GM12872 (cell line): ENCODE measurements around the gene HMGN4.

ENCODE experiments used
- TF ChIP-seq, protein P1 (sequence below): IDR thresholded peaks from 3 replicates; pipeline ENCODE4 v1.5.1; 2011; ENCODE audit warnings: low read depth, mild to moderate bottlenecking, low read length, moderate library complexity; ENCODE audit not compliant: insufficient read depth

The HMGN4 gene

DNA sequence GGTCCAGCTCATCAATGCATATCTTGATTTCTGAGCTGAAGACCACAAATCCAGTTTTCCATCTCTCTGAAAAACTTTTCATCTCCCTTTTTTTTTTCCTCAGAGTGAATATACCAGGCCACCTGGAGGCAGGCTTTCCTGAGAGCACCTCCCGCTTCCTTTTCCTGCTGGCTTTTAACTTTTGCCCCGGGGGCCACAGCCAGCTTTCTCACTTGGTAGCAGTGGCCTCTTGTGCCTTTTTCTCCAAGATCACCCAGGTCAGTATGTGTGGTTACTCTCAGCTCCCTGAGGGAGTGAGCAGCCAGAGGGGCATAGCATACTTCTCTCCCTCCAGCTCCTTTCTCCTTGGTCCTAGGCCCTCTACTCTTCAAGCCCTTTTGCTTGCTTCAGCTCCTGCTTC, 38.1 kb upstream of the HMGN4 start, which contains the start of gene BTN1A1:
BTN1A1 (plus strand) TSS at position 202 of the 400 bp plus-strand sequence. CDS start 984 bp downstream, outside the sequence.
- TF ChIP-seq, protein P1, sequence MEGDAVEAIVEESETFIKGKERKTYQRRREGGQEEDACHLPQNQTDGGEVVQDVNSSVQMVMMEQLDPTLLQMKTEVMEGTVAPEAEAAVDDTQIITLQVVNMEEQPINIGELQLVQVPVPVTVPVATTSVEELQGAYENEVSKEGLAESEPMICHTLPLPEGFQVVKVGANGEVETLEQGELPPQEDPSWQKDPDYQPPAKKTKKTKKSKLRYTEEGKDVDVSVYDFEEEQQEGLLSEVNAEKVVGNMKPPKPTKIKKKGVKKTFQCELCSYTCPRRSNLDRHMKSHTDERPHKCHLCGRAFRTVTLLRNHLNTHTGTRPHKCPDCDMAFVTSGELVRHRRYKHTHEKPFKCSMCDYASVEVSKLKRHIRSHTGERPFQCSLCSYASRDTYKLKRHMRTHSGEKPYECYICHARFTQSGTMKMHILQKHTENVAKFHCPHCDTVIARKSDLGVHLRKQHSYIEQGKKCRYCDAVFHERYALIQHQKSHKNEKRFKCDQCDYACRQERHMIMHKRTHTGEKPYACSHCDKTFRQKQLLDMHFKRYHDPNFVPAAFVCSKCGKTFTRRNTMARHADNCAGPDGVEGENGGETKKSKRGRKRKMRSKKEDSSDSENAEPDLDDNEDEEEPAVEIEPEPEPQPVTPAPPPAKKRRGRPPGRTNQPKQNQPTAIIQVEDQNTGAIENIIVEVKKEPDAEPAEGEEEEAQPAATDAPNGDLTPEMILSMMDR: no peak

- TF ChIP-seq, protein P1: no peak
These were observed 36.6 kb upstream of the HMGN4 start for GRCh38 chr6:26501482-26501986.

DNA sequence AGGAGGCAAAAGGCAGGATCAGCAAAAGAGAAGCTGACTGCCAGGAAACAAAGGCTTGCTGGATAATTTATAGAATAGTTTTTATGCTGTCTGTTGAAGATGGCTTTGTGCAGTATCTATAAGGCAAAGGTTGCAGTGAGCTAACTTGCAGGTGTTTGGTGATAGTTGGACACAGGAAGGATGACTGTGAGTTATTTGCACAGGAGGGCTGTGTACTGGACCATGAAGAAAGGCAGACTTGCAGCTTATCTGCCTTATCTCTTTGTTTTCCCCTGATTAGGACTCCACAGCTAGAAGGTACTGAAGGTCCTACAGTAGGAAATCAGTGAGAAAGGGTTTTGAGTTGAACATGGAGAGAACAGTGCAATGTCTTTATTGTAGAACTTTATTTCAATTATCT, 36.0 kb upstream of the HMGN4 start:
- TF ChIP-seq, protein P1: no peak

- TF ChIP-seq, protein P1: no peak
These were observed 35.5 kb upstream of the HMGN4 start for GRCh38 chr6:26502626-26503025.

DNA sequence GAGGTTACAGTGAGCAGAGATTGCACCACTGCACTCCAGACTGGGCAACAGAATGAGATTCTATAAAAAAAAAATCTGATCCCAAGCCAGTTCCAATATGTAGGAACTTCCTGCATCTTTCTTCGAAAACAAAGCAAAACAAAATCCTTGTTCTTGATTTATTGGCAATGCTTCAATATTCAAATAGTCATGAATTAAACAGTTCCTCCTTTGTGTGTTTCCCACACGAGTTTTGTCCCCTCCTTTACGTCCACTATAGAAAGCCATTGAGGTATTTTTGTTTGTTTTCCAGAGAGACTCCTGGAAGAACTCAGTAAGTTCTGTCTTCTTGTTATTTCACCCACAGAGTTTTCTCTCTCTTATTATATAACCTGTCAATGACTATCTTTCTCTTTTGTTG, 30.5 kb upstream of the HMGN4 start:
- TF ChIP-seq, protein P1: no peak

DNA sequence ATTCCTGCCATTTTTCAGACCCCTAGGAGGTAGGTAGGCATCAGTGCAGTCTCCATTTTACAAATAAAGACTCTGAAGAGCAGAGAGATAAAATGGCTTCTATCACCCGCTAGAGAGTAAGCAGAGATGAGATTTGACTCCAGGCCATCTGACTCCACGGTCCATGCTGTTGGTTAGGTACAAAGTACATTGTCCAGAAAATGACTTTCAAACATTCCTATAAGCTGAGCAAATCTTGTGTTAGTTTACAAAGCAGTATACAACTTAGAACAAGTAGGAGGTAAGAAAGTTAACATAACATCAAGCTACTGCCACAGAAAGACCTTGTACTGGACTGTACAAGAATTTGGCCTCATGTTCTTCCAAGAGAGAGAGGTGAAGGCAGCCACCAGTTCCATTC, 23.2 kb upstream of the HMGN4 start:
- TF ChIP-seq, protein P1: no peak

DNA sequence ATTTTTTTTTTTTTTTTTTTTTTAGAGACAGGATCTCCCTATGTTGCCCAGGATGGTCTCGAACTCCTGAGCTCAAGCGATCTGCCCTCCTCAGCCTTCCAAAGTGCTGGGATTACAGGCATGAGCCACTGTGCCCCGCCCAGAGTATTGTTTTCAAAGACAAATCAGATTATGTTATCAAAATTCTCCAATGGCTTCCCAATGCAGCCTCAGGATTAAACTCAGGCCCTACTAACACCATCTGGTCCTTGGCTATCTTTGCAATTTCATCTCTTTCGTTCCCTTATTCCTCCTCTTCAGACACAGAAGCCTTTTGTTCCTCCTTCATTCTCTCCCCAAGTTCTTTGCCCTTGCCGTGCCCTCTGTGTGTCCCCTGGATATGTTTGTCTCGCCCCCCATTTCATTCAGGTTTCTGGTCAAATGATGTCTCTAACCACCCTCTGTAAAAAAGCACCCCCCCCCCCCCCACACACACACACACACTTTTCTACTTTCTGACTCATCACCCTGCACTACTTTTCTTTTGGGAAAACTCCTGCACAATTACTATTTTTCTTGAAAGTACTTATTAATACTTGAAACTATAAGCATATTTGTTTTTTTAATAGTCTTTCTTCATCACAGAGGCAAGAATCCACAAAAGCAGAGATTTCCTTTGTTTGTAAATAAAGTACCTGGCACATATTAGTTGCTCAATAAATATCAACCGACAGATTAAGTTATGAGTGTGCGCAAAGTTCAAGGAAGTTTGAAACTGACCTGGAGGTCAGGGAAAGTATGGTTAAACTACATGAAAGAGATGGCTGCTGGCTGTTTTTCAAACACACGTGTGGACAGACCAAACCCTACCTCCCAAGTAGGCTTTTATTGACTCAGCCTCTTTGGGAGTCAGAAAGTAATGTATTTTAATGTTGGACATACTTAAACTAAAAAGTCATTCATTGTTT, 21.4 kb upstream of the HMGN4 start:
- TF ChIP-seq, protein P1: no peak
